HG03097 (cell line): ENCODE measurements around the gene NDUFS6.

Experiments
- ATAC-seq: cut with Tn5 transposase; IDR thresholded peaks from one replicate; pipeline ENCODE4 v1.9.1; 2021; ENCODE audit not compliant: unreplicated experiment, low FRiP score

Gene NDUFS6

GRCh38 chr5:1765141-1765879 lies 35.9 kb upstream of the NDUFS6 start:
- no peak for ATAC-seq

GRCh38 chr5:1765880-1766235 lies 35.3 kb upstream of the NDUFS6 start:
- ATAC-seq = no peak

DNA sequence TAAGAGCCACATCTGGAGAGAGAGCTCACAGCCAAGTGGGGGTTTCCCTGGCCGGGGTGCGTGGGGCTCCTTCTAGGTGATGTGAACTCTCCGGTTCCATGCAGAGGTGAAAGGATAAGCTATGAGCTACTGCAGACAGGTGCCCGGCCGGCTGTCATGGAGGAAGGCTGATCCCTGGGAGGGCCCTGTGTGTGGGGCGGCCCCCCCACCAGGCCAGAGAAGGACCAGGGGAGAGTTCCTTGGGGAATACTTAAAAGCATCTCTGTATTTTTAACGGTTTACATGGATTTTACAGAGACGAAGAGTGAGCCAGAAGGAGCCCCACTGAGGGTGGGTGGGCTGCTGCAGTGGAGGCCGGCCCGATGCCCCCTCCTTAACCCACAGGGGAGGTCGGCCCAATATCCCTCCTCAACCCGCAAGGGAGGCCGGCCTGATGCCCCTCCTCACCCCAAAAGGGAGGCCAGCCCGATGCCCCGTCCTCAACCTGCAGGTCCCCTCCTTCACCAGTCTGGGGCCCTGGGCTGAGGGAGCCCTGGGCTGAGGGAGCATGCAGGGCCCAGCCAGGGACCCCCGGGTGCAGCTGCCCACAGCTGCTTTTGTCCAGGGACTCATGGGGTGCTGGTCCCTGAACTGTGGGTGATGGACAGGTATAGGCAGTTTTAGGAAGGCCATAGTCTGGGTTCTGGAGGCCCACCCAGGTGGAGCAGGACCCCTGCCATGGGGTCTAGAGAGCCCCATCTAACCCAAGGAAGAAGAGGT lies 33.5 kb upstream of the NDUFS6 start:
- ATAC-seq = no peak

DNA sequence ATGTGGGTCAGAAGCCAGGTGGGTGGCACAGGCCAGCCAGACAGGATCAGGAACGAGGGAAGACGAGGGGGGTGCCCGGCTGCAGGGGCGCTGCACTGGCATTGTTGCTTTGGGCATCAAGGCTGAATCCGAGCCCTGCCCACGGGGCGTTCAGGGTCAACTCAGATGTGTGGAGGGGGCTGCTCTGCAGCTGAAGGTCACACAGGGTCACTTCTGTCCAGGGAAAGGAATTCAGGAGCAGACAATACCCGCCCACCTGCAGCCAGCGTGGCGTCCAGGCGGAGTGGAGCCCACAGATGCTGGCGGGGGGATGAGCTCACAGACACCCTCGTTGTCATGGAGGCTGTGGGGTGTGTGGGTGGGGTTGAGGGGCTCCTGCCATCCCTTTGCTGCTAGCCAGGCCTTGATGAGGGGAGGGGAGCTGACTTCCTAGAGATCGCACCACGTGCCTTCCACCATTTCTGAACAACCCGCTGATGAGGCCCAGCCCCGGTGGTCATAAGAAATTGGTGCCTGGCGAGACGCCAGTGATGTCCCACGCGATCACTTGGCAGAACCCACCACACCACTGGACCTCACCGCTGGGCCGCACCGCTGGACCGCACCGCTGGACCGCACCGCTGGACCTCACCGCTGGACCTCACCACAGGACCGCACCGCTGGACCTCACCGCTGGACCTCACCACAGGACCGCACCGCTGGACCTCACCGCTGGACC lies 32.8 kb upstream of the NDUFS6 start:
- ATAC-seq = no peak

DNA sequence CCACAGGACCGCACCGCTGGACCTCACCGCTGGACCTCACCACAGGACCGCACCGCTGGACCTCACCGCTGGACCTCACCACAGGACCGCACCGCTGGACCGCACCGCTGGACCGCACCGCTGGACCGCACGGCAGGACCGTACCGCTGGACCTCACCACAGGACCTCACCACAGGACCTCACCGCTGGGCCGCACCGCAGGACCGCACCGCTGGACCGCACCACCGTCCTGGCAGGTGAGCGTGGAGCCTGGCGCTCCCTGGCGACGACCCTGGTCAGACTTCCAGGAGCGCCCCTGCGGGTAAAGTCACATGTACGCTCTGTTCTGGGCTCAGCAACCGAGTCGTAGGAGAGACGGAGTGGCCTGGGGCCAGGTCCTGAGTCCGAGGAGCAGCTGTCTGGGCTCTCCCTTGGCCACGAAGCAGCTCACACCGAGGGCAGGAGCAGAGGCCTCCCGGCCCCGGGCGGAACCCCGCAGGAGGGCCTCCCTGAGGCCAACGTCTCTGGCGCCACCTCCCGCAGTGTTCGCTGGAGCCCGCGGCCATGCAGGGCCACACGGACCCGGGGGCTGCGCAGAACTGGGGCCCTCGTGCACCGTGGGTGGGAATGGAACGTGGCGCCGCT lies 32.1 kb upstream of the NDUFS6 start:
- ATAC-seq = no peak

DNA sequence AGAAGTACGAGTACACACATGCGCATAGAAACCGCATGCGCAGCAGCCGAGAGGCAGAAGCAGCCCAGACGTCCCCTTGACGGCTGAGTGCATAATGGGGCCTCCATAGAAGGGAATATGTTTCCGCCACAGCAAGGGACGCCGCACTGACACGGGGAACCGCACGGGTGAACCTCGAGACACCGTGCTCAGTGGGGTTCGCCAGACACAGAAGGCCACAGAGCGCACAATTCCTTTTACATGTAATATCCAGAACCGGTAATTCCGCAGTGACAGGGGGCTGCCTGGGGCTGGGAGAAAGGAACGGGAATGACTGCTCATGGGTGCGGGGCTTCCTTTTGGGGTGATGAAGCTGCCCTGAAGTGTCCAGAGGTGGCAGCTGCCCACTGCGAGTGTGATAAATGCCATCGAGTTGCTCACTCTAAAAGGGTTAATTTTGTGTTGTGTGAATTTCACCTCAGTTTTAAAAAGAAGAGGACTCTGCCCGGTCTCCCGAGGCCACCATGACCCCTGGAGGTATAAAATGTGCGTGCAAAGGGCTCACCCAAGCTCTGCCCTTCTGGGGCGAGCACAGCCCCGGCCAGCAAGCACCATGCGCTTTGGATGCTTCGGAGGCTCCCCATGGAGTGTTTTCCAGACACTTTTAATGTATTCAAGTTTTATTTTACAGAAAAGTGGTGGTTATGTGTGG lies 31.3 kb upstream of the NDUFS6 start:
- ATAC-seq = no peak

DNA sequence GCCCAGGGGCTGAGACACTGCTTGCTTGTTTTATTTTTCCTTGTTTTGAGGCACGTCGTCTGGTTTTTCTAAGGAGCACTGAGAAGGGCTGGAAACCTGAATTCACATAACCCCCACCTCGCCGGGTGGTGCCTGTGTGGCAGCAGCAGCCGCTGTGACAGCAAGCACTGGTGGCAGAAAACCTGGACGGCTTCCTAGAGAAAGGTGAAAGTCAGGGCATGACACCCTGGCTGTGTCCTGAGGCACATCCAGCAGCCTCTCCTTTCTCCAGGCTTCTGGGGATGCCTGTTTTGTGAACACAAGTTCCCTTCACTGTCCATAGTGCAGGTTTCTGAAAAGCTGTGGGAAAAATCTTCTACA lies 30.8 kb upstream of the NDUFS6 start:
- no peak for ATAC-seq

DNA sequence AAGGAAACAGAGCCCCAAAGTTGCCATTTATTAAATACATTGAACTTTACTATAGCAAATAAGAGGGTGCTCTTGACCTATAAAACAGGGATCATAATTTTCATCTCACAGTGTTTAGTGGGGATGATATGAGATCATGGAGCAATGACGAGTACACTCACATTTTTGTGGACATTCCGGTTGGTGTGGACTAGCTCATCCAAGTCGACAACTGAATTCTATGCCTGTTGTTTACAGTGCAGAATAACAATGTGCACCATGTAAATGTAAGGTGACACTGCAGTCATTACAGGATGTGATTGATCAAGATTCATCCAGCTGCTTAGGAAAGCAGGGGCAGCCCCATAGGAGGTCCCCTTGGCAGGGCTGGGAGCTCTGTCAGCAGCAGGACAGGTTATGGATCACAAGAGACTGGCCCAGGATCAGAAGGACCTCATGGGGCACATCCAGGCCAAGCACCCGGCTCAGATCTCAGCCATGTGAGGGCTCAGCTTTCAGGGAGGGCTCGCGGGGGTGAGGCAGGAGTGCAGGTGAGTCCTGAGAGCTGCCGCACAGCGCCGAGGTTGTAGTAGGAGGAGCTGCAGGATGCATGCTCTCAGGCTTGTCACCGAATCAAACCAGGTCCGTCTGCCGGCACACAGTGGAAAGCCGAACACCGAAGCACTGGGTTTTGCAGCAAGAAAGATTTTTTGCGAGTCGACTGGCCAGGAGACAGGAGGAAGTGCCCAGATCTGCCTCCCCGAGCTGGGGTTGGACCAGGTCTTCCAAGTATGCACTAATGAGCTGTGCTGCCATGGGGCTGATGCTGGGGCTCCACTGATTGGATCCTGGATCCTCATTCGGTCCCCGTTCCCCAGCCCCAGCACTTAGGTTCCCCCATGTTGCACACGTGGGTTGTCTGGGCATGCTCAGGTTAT lies 29.8 kb upstream of the NDUFS6 start:
- no peak for ATAC-seq

DNA sequence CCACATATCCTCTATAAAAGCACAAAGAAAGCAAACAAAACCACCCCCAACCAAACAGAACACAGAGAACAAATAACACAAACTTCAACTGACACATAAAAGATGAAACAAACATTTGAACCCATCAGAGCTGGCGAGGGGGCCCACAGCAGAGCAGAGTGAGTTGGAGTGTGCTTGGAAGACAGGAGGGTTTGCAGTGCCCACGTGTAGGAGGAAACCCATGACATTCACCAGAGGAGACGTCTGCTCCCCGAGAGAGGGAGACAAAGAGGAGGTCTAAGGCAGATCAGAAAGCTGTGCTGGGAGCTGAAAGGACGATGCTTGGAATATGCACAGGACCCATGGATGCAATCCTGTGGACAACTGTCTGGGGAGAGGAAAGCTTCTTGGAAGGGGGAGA lies 28.6 kb upstream of the NDUFS6 start:
- ATAC-seq = no peak

DNA sequence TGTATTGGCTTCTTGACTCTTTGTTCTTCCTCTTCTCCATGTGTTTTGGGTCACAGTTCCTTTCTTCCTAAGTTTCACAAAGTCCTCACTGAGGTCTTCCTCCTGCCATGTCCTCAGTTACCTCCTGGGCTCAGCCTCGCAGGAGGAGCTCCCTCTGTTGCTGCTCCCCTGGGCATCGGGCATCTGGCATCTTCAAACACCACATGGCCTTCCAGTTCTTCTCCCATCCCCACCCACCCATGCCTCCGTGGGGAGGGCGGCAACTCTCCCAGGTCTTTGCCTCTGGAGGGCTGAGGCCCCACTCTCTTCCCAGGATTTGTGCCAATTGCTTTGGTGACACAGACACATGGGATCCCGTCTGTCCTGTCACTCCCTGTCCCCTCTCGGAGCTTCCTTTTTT lies 24.4 kb upstream of the NDUFS6 start:
- ATAC-seq = no peak

GRCh38 chr5:1777281-1778137 lies 23.7 kb upstream of the NDUFS6 start:
- ATAC-seq = no peak

- no peak for ATAC-seq
Measured at GRCh38 chr5:1778138-1779020, 22.8 kb upstream of the NDUFS6 start.

- no peak for ATAC-seq
Measured at GRCh38 chr5:1779021-1779680, 22.1 kb upstream of the NDUFS6 start.

DNA sequence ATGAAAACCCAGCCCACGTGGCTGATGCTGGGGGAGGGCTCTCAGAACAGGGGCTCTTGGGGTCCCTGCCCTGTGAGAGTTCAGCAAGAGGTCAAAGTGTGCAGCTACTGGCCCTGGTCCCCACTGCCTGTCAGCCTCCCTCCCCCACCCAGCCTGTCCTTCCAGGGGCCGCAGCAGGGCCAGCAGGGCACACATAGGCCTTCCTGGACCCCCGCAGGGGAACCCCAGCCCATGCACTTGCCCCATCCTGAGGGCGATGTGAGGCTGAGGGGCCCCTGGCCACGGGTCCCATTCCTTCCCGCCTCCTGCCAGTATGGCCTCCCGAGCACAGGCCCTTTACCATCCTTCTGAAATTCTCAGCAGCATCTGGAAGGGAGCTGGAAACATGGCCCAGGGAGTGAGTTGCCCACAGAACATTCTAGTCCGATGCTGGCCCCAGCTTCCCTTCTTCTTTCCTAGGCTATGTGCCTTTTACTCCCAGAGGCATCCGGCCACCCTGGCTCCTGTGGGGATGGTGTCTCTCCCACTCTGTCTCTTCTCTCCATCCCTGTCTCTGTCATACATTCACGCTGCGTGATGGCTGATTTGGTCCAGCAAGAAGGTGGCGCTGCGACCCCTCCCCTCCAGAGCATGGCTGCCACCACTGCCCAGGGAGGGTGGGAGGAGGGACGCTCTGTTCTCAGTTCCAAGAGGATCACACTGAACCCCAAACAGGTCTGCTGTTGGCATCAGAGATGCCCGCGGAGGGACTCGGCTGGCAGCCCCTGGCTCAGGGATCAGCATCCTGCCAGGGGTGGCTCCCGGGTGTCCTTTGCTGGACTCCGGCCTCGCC lies 21.2 kb upstream of the NDUFS6 start:
- ATAC-seq = no peak

- no peak for ATAC-seq
Measured at GRCh38 chr5:1780614-1780930, 20.6 kb upstream of the NDUFS6 start.

- no peak for ATAC-seq
Measured at GRCh38 chr5:1781107-1781506, 20.1 kb upstream of the NDUFS6 start.
